Limb (tissue), 2 donors: Measurements from ENCODE around the gene ABI1.

Experiments used
- DNase-seq, 2 donors: peaks; one replicate each; pipeline ENCODE4 v3.0.0-alpha.2; 2016; ENCODE audit errors: extremely low spot score in 2 of 2

ABI1 gene

GRCh38 chr10:26855186-26855585 lies 5.6 kb downstream of the ABI1 start:
- no peak for DNase-seq

GRCh38 chr10:26854524-26854923 lies 6.2 kb downstream of the ABI1 start:
- no peak for DNase-seq

GRCh38 chr10:26844396-26844975 lies 16.3 kb downstream of the ABI1 start:
- no peak for DNase-seq

- DNase-seq, result no peak
These were observed 17.0 kb downstream of the ABI1 start for GRCh38 chr10:26843736-26844135.

GRCh38 chr10:26841733-26842317 lies 18.9 kb downstream of the ABI1 start:
- DNase-seq, result no peak

GRCh38 chr10:26840938-26841732 lies 19.6 kb downstream of the ABI1 start:
- DNase-seq, result no peak

GRCh38 chr10:26839966-26840627 lies 20.7 kb downstream of the ABI1 start:
- DNase-seq, result no peak

GRCh38 chr10:26837139-26837538 lies 23.6 kb downstream of the ABI1 start:
- DNase-seq, result no peak

GRCh38 chr10:26835025-26835424 lies 25.7 kb downstream of the ABI1 start:
- DNase-seq, result no peak

- no peak for DNase-seq
These were observed 27.8 kb downstream of the ABI1 start for GRCh38 chr10:26832960-26833359.

- DNase-seq, result no peak
These were observed 28.8 kb downstream of the ABI1 start for GRCh38 chr10:26831936-26832335.

- DNase-seq, result no peak
These were observed 30.8 kb downstream of the ABI1 start for GRCh38 chr10:26829810-26830515.

GRCh38 chr10:26824015-26824690 lies 36.6 kb downstream of the ABI1 start:
- no peak for DNase-seq

- DNase-seq, result no peak
These were observed 38.8 kb downstream of the ABI1 start for GRCh38 chr10:26821699-26822570.

GRCh38 chr10:26815500-26815899 lies 45.3 kb downstream of the ABI1 start:
- no peak for DNase-seq

GRCh38 chr10:26810435-26811026 lies 50.2 kb downstream of the ABI1 start:
- DNase-seq, result no peak

- DNase-seq, result no peak
These were observed 50.8 kb downstream of the ABI1 start for GRCh38 chr10:26809973-26810372.

- DNase-seq, result no peak
These were observed 53.2 kb downstream of the ABI1 start for GRCh38 chr10:26807532-26807931.

GRCh38 chr10:26806557-26806956 lies 54.2 kb downstream of the ABI1 start:
- DNase-seq, result no peak
